ENCODE measurements around the gene ABCF3. TPM values are rescaled to one million over a fixed set of nuclear protein-coding genes. Genes with fewer than 3 reads are reported as not detected.
A peak's percentile ranks its signal among the peaks of the same experiment; 100 is the strongest.

Gene ABCF3
- total and polyA plus RNA-seq, 2 donors (not counting 3 experiments of a cell fraction or from before 2014, with no cell fraction given): 68.8 to 73.4 TPM

DNA sequence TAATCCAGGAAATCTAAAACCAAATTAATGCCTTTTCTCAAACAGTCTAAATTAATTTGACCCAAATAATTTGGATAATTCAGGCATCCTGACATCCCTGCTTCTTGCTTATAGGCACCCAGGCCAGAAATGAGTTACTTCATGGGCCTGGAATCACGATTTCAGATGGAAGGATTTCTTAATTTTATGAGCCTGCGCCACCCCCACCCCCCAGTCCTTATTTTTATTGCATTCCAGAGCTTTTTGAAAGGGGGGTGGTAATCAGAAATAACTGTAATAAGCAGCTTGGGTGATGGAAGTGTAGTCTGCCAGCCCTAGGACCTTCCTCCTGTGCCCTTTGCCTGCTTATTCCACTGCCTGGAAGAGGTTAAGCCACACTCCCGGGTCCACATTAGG is 10.0 kb upstream of the ABCF3 start:
- intact Hi-C loops (cut with micrococcal nuclease): loop anchor here (1.0 to 5.0 kb wide), 4 partner anchors 9 to 159 kb away; partner anchors contain the start of genes ABCC5, EIF2B5 and EIF4G1
- TF ChIP-seq JUN (IDR thresholded peaks at IDR 0.05; ENCODE audit: borderline replicate concordance, insufficient read depth, insufficient read length, low read depth) (no peak), GATA2 (IDR thresholded peaks at IDR 0.05; ENCODE audit: insufficient read depth, insufficient read length, low read depth, low read length) (no peak), POLR2A (IDR thresholded peaks at IDR 0.05; ENCODE audit: low read depth, low read length) (no peak), FOS (IDR thresholded peaks at IDR 0.05; ENCODE audit: borderline replicate concordance, insufficient read depth, low read length) (no peak), MYC (IDR thresholded peaks at IDR 0.05; ENCODE audit: low read depth, low read length) (no peak), EZH2 (IDR thresholded peaks at IDR 0.05; ENCODE audit: borderline replicate concordance, low read depth, low read length, severe bottlenecking) (no peak), POLR2AphosphoS5 (IDR thresholded peaks at IDR 0.05; ENCODE audit: insufficient read depth, low read depth, low read length) (no peak)
- TF ChIP-seq, protein P1, sequence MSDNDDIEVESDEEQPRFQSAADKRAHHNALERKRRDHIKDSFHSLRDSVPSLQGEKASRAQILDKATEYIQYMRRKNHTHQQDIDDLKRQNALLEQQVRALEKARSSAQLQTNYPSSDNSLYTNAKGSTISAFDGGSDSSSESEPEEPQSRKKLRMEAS (IDR thresholded peaks at IDR 0.05; ENCODE audit: insufficient read depth, insufficient read length): no peak
- TF ChIP-seq, protein P2, sequence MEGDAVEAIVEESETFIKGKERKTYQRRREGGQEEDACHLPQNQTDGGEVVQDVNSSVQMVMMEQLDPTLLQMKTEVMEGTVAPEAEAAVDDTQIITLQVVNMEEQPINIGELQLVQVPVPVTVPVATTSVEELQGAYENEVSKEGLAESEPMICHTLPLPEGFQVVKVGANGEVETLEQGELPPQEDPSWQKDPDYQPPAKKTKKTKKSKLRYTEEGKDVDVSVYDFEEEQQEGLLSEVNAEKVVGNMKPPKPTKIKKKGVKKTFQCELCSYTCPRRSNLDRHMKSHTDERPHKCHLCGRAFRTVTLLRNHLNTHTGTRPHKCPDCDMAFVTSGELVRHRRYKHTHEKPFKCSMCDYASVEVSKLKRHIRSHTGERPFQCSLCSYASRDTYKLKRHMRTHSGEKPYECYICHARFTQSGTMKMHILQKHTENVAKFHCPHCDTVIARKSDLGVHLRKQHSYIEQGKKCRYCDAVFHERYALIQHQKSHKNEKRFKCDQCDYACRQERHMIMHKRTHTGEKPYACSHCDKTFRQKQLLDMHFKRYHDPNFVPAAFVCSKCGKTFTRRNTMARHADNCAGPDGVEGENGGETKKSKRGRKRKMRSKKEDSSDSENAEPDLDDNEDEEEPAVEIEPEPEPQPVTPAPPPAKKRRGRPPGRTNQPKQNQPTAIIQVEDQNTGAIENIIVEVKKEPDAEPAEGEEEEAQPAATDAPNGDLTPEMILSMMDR (IDR thresholded peaks at IDR 0.05; ENCODE audit: extremely low read depth in 1 of 2, insufficient read depth in 1 of 2, low read depth in 1 of 2, low read length in 2 of 2): no peak
- ChIA-PET CTCF (interaction anchor here (0.6 to 1.6 kb wide), 7 partner anchors 9 to 385 kb away, joined by 3 to 14 read pairs (median 6); partner anchors contain the start of genes ABCF3, EEF1AKMT4 and EIF2B5), POLR2A (interaction anchor here (0.5 to 1.0 kb wide), 2 partner anchors 10 to 120 kb away, joined by 4 to 5 read pairs; partner anchors contain the start of gene ABCF3)
- H3K4me3 ChIP-seq (replicated peaks in 1 of 3; ENCODE audit: insufficient read depth in 1 of 3, low read depth in 1 of 3, low read length in 3 of 3): peak overlapping the region; percentile 84 to 97 (median 87)
- H3K9me1 ChIP-seq (replicated peaks; ENCODE audit: control insufficient read depth, extremely low read depth, insufficient read depth, low read length): no peaks in the 10 kb centered on the region
- TSS peak; percentile 45 for BruUV-seq (replicated peaks)
- peaks cover 41% of the 10 kb centered on the region for H3K79me2 ChIP-seq (ENCODE audit: control insufficient read depth, insufficient read depth, low read length)
- H3K36me3 ChIP-seq (ENCODE audit: control insufficient read depth in 2 of 2, extremely low read depth in 1 of 2, insufficient read depth in 2 of 2, low read length in 2 of 2): peaks cover 23 to 43% of the 10 kb centered on the region in 2 experiments
- FAIRE-seq (no peak), DNase-seq (ENCODE audit: low read depth, low spot score) (no peak)
- H3K27me3 ChIP-seq (ENCODE audit: control insufficient read depth in 2 of 2, insufficient read depth in 2 of 2, low read length in 2 of 2): no peaks in the 10 kb centered on the region
- dilution Hi-C loops (cut with MboI; ENCODE audit: extremely low pct_ligation_motif_present, low sequenced_read_pairs): no loop called here
- H3K4me2 ChIP-seq (ENCODE audit: insufficient read depth, low read length): peak overlapping the region; percentile 81
- H3K9me3 ChIP-seq (replicated peaks; ENCODE audit: control insufficient read depth, insufficient read depth, low read length): no peaks in the 10 kb centered on the region
- H3K4me1 ChIP-seq (ENCODE audit: control insufficient read depth, extremely low read depth, insufficient read depth, low read length): peaks cover 28% of the 10 kb centered on the region
- H3K27ac ChIP-seq (ENCODE audit: insufficient read depth, low read depth, low read length): peak overlapping the region; percentile 73
- H3K9ac ChIP-seq (replicated peaks; ENCODE audit: extremely low read depth, insufficient read depth, low read length): peak overlapping the region; percentile 86
- H4K20me1 ChIP-seq (replicated peaks; ENCODE audit: control insufficient read depth, extremely low read depth, insufficient read depth, low read length): no peaks in the 10 kb centered on the region
- H2AFZ ChIP-seq (ENCODE audit: low read depth, low read length): no peak overlapping the region
